Stomach (tissue), 4 donors: Measurements from ENCODE around the gene SLC20A1.

Source experiments
- EP300 ChIP-seq: sonication (generic); formaldehyde crosslinking; IDR thresholded peaks from one replicate; pipeline ENCODE4 v1.6.1; 2017; ENCODE audit warnings: antibody characterized with exemption
- POLR2A ChIP-seq, 4 donors: fragments of 450-650 bp; IDR thresholded peaks; one replicate each; pipeline ENCODE4 v1.6.1; 2016; ENCODE audit warnings: antibody characterized with exemption in 4 of 4, control low read depth in 2 of 4, mild to moderate bottlenecking in 1 of 4, moderate library complexity in 1 of 4
- POLR2AphosphoS5 ChIP-seq, 3 donors: sonication (generic); formaldehyde crosslinking; IDR thresholded peaks; one replicate each; pipeline ENCODE4 v1.6.1; 2016; ENCODE audit warnings: antibody characterized with exemption in 3 of 3

GRCh38 chr2:112660138-112660537, 14.4 kb downstream of the SLC20A1 start:
- TF ChIP-seq POLR2AphosphoS5 (IDR thresholded peaks at IDR 0.05) (no peak), POLR2A (IDR thresholded peaks at IDR 0.05) (no peak), EP300 (no peak)
